ENCODE results near the gene DCK. TPM values are rescaled to one million over a fixed set of nuclear protein-coding genes. Genes with fewer than 3 reads are reported as not detected.

Gene DCK
- 1 to 10 TPM; 1.9 to 7.2 (median 3.6) TPM for total RNA-seq
- long read RNA-seq, partial matches to known transcripts = 1 of 1 reads
- long read RNA-seq, other reads (novel, unspliced or antisense) = 0 of 1 reads

GRCh38 chr4:70993181-70994068, at the start of gene DCK:
TSS of gene DCK (plus strand) at chr4:70993649. CDS start at chr4:70993836, 187 bp downstream.
- Histone ChIP-seq H3K27ac (peak within 1 kb of the TSS; percentile 55 to 78 (median 70)), H3K27me3 (no peaks in the 10 kb centered on the region), H3K4me1 (peaks cover 0 to 11% (median 0%) of the 10 kb centered on the region in 4 donors), H3K36me3 (no peaks in the 10 kb centered on the region), H3K4me3 (peak within 1 kb of the TSS; percentile 67 to 73 (median 71)), H3K9me3 (no peaks in the 10 kb centered on the region)
- TF ChIP-seq CTCF (IDR thresholded peaks at IDR 0.05) (no peak), POLR2A (IDR thresholded peaks at IDR 0.05) (peak; percentile 87)
- intact Hi-C loops (cut with DNase I) = no loop called here
- peak; percentile 95 to 99 (median 98) for ATAC-seq
- DNase-seq = peak; percentile 94 to 96 (median 95)
- WGBS (ENCODE audit: insufficient coverage, low coverage, low lambda C conversion rate, missing lambda C conversion rate) = 3% methylated on average over 13 of the region's 74 CpGs

- H3K4me1 ChIP-seq = no peaks in the 10 kb centered on the region
- intact Hi-C loops (cut with DNase I) = no loop called here
- H3K9me3 ChIP-seq = no peaks in the 10 kb centered on the region
- H3K4me3 ChIP-seq = no peak overlapping the region
- TF ChIP-seq POLR2A (IDR thresholded peaks at IDR 0.05) (no peak), CTCF (IDR thresholded peaks at IDR 0.05) (no peak)
- ATAC-seq (peak; percentile 19 to 61 (median 40)), DNase-seq (no peak)
- 45% methylated on average over 3 of the region's 3 CpGs for WGBS (ENCODE audit: insufficient coverage, low coverage, low lambda C conversion rate, missing lambda C conversion rate)
- H3K27me3 ChIP-seq = no peaks in the 10 kb centered on the region
- no peaks in the 10 kb centered on the region for H3K36me3 ChIP-seq
- H3K27ac ChIP-seq = no peak overlapping the region
These were observed 48.4 kb upstream of the DCK start for GRCh38 chr4:70945046-70945445.

- WGBS (ENCODE audit: insufficient coverage, low coverage, low lambda C conversion rate, missing lambda C conversion rate) = 61% methylated on average over 3 of the region's 3 CpGs
- ATAC-seq = no peak
- H3K36me3 ChIP-seq = no peaks in the 10 kb centered on the region
- H3K4me1 ChIP-seq = no peaks in the 10 kb centered on the region
- no peak overlapping the region for H3K4me3 ChIP-seq
- DNase-seq = no peak
- no peak for TF ChIP-seq POLR2A (IDR thresholded peaks at IDR 0.05)
- no peak for TF ChIP-seq CTCF (IDR thresholded peaks at IDR 0.05)
- intact Hi-C loops (cut with DNase I) = no loop called here
- no peak overlapping the region for H3K27ac ChIP-seq
- no peaks in the 10 kb centered on the region for H3K27me3 ChIP-seq
- no peaks in the 10 kb centered on the region for H3K9me3 ChIP-seq
These were observed 47.9 kb upstream of the DCK start for GRCh38 chr4:70945452-70946055.

GRCh38 chr4:70946939-70947338, 46.5 kb upstream of the DCK start:
- Histone ChIP-seq H3K4me3 (no peak overlapping the region), H3K9me3 (no peaks in the 10 kb centered on the region), H3K27me3 (no peaks in the 10 kb centered on the region), H3K36me3 (no peaks in the 10 kb centered on the region), H3K4me1 (no peaks in the 10 kb centered on the region), H3K27ac (no peak overlapping the region)
- peak in 2 of 4 donors; percentile 34 to 44 for ATAC-seq
- WGBS (ENCODE audit: insufficient coverage, low coverage, low lambda C conversion rate, missing lambda C conversion rate) = 65% methylated on average over 4 of the region's 4 CpGs
- DNase-seq = no peak
- intact Hi-C loops (cut with DNase I) = no loop called here
- TF ChIP-seq CTCF (IDR thresholded peaks at IDR 0.05) = no peak
- TF ChIP-seq POLR2A (IDR thresholded peaks at IDR 0.05) = no peak
